Measurements from ENCODE around the gene TENT4B. TPM values are rescaled to one million over a fixed set of nuclear protein-coding genes. Genes with fewer than 3 reads are reported as not detected.

TENT4B gene
- total RNA-seq, 1 donor from 2014 or later, result 16.8 TPM

- Mint-ChIP-seq H3K4me1 (ENCODE audit: low read depth) (peaks cover 3% of the 10 kb centered on the region), H3K27ac (no peak overlapping the region), H3K4me3 (ENCODE audit: low read depth) (no peak overlapping the region)
These were observed 13.5 kb upstream of the TENT4B start for GRCh38 chr16:50139580-50139979.

GRCh38 chr16:50144211-50144610, 8.9 kb upstream of the TENT4B start:
- Mint-ChIP-seq H3K4me3 (ENCODE audit: low read depth) (no peak overlapping the region), H3K36me3 (ENCODE audit: low read depth) (no peaks in the 10 kb centered on the region), H3K9me3 (no peaks in the 10 kb centered on the region), H3K27ac (no peak overlapping the region), H3K27me3 (ENCODE audit: low read depth) (peaks cover 1% of the 10 kb centered on the region), H3K4me1 (ENCODE audit: low read depth) (peaks cover 3% of the 10 kb centered on the region)
- DNase-seq (ENCODE audit: low spot score), result no peak
- intact Hi-C loops (cut with micrococcal nuclease), result no loop called here

More at GRCh38 chr16:50139580-50139979, 13.5 kb upstream of the TENT4B start:
- H3K27me3 Mint-ChIP-seq (ENCODE audit: low read depth), result peaks cover 1% of the 10 kb centered on the region
- H3K9me3 Mint-ChIP-seq, result no peaks in the 10 kb centered on the region
- no peaks in the 10 kb centered on the region for H3K36me3 Mint-ChIP-seq (ENCODE audit: low read depth)
- intact Hi-C loops (cut with micrococcal nuclease), result no loop called here
- no peak for DNase-seq (ENCODE audit: low spot score)

- intact Hi-C loops (cut with micrococcal nuclease), result no loop called here
- H3K27ac Mint-ChIP-seq, result no peak overlapping the region
These were observed 6.3 kb upstream of the TENT4B start for GRCh38 chr16:50146479-50147435.

GRCh38 chr16:50151322-50151721, 1.8 kb upstream of the TENT4B start:
- Mint-ChIP-seq H3K9me3 (no peaks in the 10 kb centered on the region), H3K27ac (no peak overlapping the region), H3K27me3 (ENCODE audit: low read depth) (no peaks in the 10 kb centered on the region), H3K4me1 (ENCODE audit: low read depth) (peaks cover 25% of the 10 kb centered on the region), H3K4me3 (ENCODE audit: low read depth) (no peak overlapping the region), H3K36me3 (ENCODE audit: low read depth) (peaks cover 14% of the 10 kb centered on the region)
- DNase-seq (ENCODE audit: low spot score), result no peak
- intact Hi-C loops (cut with micrococcal nuclease), result loop anchor here (5.0 kb wide), 1 partner anchor 126 kb away; no protein-coding TSS in a partner anchor

More at GRCh38 chr16:50146479-50147435, 6.3 kb upstream of the TENT4B start:
- peaks cover 3% of the 10 kb centered on the region for H3K4me1 Mint-ChIP-seq (ENCODE audit: low read depth)
- no peak overlapping the region for H3K4me3 Mint-ChIP-seq (ENCODE audit: low read depth)
- H3K27me3 Mint-ChIP-seq (ENCODE audit: low read depth), result no peaks in the 10 kb centered on the region
- no peaks in the 10 kb centered on the region for H3K36me3 Mint-ChIP-seq (ENCODE audit: low read depth)
- H3K9me3 Mint-ChIP-seq, result no peaks in the 10 kb centered on the region
- DNase-seq (ENCODE audit: low spot score), result no peak

- Mint-ChIP-seq H3K27ac (peak overlapping the region; percentile 96), H3K27me3 (ENCODE audit: low read depth) (no peaks in the 10 kb centered on the region), H3K4me3 (ENCODE audit: low read depth) (peak overlapping the region; percentile 90), H3K4me1 (ENCODE audit: low read depth) (peaks cover 27% of the 10 kb centered on the region), H3K36me3 (ENCODE audit: low read depth) (peaks cover 14% of the 10 kb centered on the region), H3K9me3 (no peaks in the 10 kb centered on the region)
- intact Hi-C loops (cut with micrococcal nuclease), result loop anchor here (1.0 to 5.0 kb wide), 6 partner anchors 15 to 589 kb away; partner anchors contain the start of genes CNEP1R1 and HEATR3
- no peak for DNase-seq (ENCODE audit: low spot score)
These were observed 1.4 kb upstream of the TENT4B start for GRCh38 chr16:50151756-50152155.

GRCh38 chr16:50152351-50152806, 727 bp upstream of the TENT4B start:
- DNase-seq (ENCODE audit: low spot score), result peak; percentile 74
- Mint-ChIP-seq H3K36me3 (ENCODE audit: low read depth) (peaks cover 19% of the 10 kb centered on the region), H3K4me1 (ENCODE audit: low read depth) (peaks cover 31% of the 10 kb centered on the region), H3K4me3 (ENCODE audit: low read depth) (peak overlapping the region; percentile 90), H3K27me3 (ENCODE audit: low read depth) (no peaks in the 10 kb centered on the region), H3K9me3 (no peaks in the 10 kb centered on the region), H3K27ac (peak overlapping the region; percentile 96)
- intact Hi-C loops (cut with micrococcal nuclease), result loop anchor here (1.0 to 5.0 kb wide), 6 partner anchors 14 to 588 kb away; partner anchors contain the start of genes CNEP1R1 and HEATR3

- Mint-ChIP-seq H3K9me3 (no peaks in the 10 kb centered on the region), H3K4me1 (ENCODE audit: low read depth) (peaks cover 36% of the 10 kb centered on the region), H3K36me3 (ENCODE audit: low read depth) (peaks cover 23% of the 10 kb centered on the region), H3K4me3 (ENCODE audit: low read depth) (peak overlapping the region; percentile 77), H3K27ac (peak overlapping the region; percentile 57), H3K27me3 (ENCODE audit: low read depth) (no peaks in the 10 kb centered on the region)
- intact Hi-C loops (cut with micrococcal nuclease), result loop anchor here (2.0 to 5.0 kb wide), 4 partner anchors 13 to 587 kb away; no protein-coding TSS in a partner anchor
- peak; percentile 48 for DNase-seq (ENCODE audit: low spot score)
These were observed 702 bp downstream of the TENT4B start for GRCh38 chr16:50153596-50154419.

- peak overlapping the region; percentile 77 for H3K4me3 Mint-ChIP-seq (ENCODE audit: low read depth)
- H3K27ac Mint-ChIP-seq, result peak overlapping the region; percentile 57
- intact Hi-C loops (cut with micrococcal nuclease), result loop anchor here (5.0 kb wide), 1 partner anchor 123 kb away; no protein-coding TSS in a partner anchor
- peaks cover 26% of the 10 kb centered on the region for H3K36me3 Mint-ChIP-seq (ENCODE audit: low read depth)
- peaks cover 37% of the 10 kb centered on the region for H3K4me1 Mint-ChIP-seq (ENCODE audit: low read depth)
- DNase-seq (ENCODE audit: low spot score), result no peak
- H3K9me3 Mint-ChIP-seq, result no peaks in the 10 kb centered on the region
- no peaks in the 10 kb centered on the region for H3K27me3 Mint-ChIP-seq (ENCODE audit: low read depth)
These were observed 1.4 kb downstream of the TENT4B start for GRCh38 chr16:50154420-50154950.

GRCh38 chr16:50155925-50156324, 2.8 kb downstream of the TENT4B start:
- H3K27ac Mint-ChIP-seq, result no peak overlapping the region
- H3K36me3 Mint-ChIP-seq (ENCODE audit: low read depth), result peaks cover 33% of the 10 kb centered on the region
- H3K4me1 Mint-ChIP-seq (ENCODE audit: low read depth), result peaks cover 46% of the 10 kb centered on the region
- intact Hi-C loops (cut with micrococcal nuclease), result no loop called here
- peak overlapping the region; percentile 77 for H3K4me3 Mint-ChIP-seq (ENCODE audit: low read depth)
- DNase-seq (ENCODE audit: low spot score), result no peak
- H3K9me3 Mint-ChIP-seq, result no peaks in the 10 kb centered on the region
- H3K27me3 Mint-ChIP-seq (ENCODE audit: low read depth), result no peaks in the 10 kb centered on the region

GRCh38 chr16:50156590-50156989, 3.5 kb downstream of the TENT4B start:
- no peak for DNase-seq (ENCODE audit: low spot score)
- Mint-ChIP-seq H3K4me1 (ENCODE audit: low read depth) (peaks cover 48% of the 10 kb centered on the region), H3K9me3 (no peaks in the 10 kb centered on the region), H3K27ac (no peak overlapping the region), H3K4me3 (ENCODE audit: low read depth) (no peak overlapping the region), H3K27me3 (ENCODE audit: low read depth) (no peaks in the 10 kb centered on the region), H3K36me3 (ENCODE audit: low read depth) (peaks cover 33% of the 10 kb centered on the region)
- intact Hi-C loops (cut with micrococcal nuclease), result no loop called here

- Mint-ChIP-seq H3K27me3 (ENCODE audit: low read depth) (no peaks in the 10 kb centered on the region), H3K9me3 (no peaks in the 10 kb centered on the region), H3K27ac (peak overlapping the region; percentile 25), H3K4me1 (ENCODE audit: low read depth) (peaks cover 41% of the 10 kb centered on the region), H3K36me3 (ENCODE audit: low read depth) (peaks cover 28% of the 10 kb centered on the region), H3K4me3 (ENCODE audit: low read depth) (no peak overlapping the region)
- DNase-seq (ENCODE audit: low spot score), result no peak
- intact Hi-C loops (cut with micrococcal nuclease), result loop anchor here (5.0 kb wide), 1 partner anchor 37 kb away; no protein-coding TSS in a partner anchor
These were observed 7.5 kb downstream of the TENT4B start for GRCh38 chr16:50160495-50161164.

- Mint-ChIP-seq H3K4me1 (ENCODE audit: low read depth) (peaks cover 44% of the 10 kb centered on the region), H3K27ac (no peak overlapping the region), H3K4me3 (ENCODE audit: low read depth) (no peak overlapping the region), H3K36me3 (ENCODE audit: low read depth) (peaks cover 26% of the 10 kb centered on the region), H3K9me3 (no peaks in the 10 kb centered on the region), H3K27me3 (ENCODE audit: low read depth) (no peaks in the 10 kb centered on the region)
- intact Hi-C loops (cut with micrococcal nuclease), result loop anchor here (5.0 kb wide), 1 partner anchor 35 kb away; no protein-coding TSS in a partner anchor
- no peak for DNase-seq (ENCODE audit: low spot score)
These were observed 8.8 kb downstream of the TENT4B start for GRCh38 chr16:50161950-50162349.

All from activated T-helper 2 cell treated with anti-CD3 and anti-CD28 coated beads, Interferon-gamma antibody, Interleukin-2, Interleukin-4, amounts not matched to agents 10 μg/mL and 5 μg/mL and 100 μg/mL, durations not matched to agents 14 hours and 24 hours and 36 hours (primary cell).